Activated T-helper 1 cell treated with anti-CD3 and anti-CD28 coated beads, Interleukin-12 subunit alpha, Interleukin-12 subunit beta, Interleukin-2, Interleukin-4 antibody, amounts not matched to agents 30 ng/mL and 10 ng/mL and 1 ng/mL, durations not matched to agents 14 hours and 24 hours and 36 hours (primary cell): ENCODE data around the gene SMYD3. TPM values are rescaled to one million over a fixed set of nuclear protein-coding genes. Genes with fewer than 3 reads are reported as not detected.

Experiments used
- DNase-seq: peaks from one replicate; pipeline ENCODE4 v3.0.0; 2021; ENCODE audit warnings: low spot score
- H3K27ac Mint-ChIP-seq: one replicate; pipeline ENCODE4 v1.8.0; 2021; ENCODE audit warnings: mild to moderate bottlenecking, mixed read lengths
- H3K27me3 Mint-ChIP-seq: one replicate; pipeline ENCODE4 v1.8.0; 2022; ENCODE audit warnings: mild to moderate bottlenecking, moderate library complexity, mixed read lengths; ENCODE audit not compliant: insufficient read depth
- H3K36me3 Mint-ChIP-seq: one replicate; pipeline ENCODE4 v1.8.0; 2021; ENCODE audit warnings: low read depth, mixed read lengths
- H3K4me1 Mint-ChIP-seq: one replicate; pipeline ENCODE4 v1.8.0; 2021; ENCODE audit warnings: low read depth, mixed read lengths
- H3K4me3 Mint-ChIP-seq: one replicate; pipeline ENCODE4 v1.8.0; 2021; ENCODE audit warnings: mild to moderate bottlenecking, moderate library complexity, mixed read lengths
- H3K9me3 Mint-ChIP-seq: one replicate; pipeline ENCODE4 v1.8.0; 2021; ENCODE audit warnings: mixed read lengths
- intact Hi-C: fragments of 100-400 bp; cut with micrococcal nuclease; formaldehyde crosslinking; loops from one replicate; pipeline ENCODE4 v1.15.1; 2024
- total RNA-seq: library from RNA; stranded (reverse); gene quantifications from 2 replicates; pipeline ENCODE4 v1.2.3, GENCODE V29; 2022

SMYD3 gene
- total RNA-seq, 1 donor from 2014 or later: 21.7 TPM

DNA sequence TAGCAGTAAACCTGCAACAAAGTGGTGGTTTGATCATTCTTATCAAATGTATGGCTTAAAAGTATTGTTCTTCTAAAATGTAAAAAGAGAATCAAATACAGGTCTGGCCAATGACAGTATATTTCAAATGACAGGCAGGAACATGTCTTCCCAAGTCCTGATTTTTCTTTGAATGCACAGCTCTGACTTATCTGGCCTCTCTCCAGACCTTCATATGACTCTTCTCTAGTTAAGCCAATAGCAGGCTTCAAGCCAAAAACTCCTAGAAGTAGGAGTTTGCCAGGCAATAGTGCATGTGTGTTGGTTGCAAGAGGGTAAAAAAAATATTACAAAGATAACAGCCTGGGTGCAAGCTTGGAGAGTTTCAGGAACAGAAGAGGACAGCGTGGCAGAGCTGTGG, 345.5 kb downstream of the SMYD3 start:
- no peak overlapping the region for H3K27ac Mint-ChIP-seq

DNA sequence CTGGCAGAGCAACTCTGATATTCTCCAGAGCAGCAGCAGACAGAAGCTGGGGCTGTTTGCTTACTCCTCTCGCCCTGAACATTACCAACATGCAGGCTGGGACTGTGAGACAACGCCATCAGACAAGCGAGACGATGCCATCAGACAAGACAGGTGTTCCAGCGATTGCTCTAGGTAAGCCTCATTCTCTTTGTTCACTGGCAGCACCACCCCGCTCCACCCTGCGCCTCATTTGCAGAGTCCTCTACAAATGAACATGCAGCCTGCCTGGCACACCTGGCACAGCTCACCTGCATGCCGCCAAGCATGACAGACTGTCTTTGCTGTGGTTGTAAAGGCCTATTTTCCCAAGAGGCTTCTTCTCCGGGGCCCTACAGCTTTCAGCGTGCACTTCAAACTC, 346.2 kb downstream of the SMYD3 start:
- DNase-seq: no peak
- Mint-ChIP-seq H3K4me1 (no peaks in the 10 kb centered on the region), H3K27me3 (no peaks in the 10 kb centered on the region), H3K36me3 (no peaks in the 10 kb centered on the region), H3K4me3 (no peak overlapping the region), H3K9me3 (no peaks in the 10 kb centered on the region), H3K27ac (no peak overlapping the region)
- intact Hi-C loops: no loop called here

More for the DNA sequence above, 345.5 kb downstream of the SMYD3 start:
- Mint-ChIP-seq H3K4me3 (no peak overlapping the region), H3K36me3 (no peaks in the 10 kb centered on the region), H3K27me3 (no peaks in the 10 kb centered on the region), H3K4me1 (no peaks in the 10 kb centered on the region), H3K9me3 (no peaks in the 10 kb centered on the region)
- intact Hi-C loops: no loop called here
- no peak for DNase-seq

DNA sequence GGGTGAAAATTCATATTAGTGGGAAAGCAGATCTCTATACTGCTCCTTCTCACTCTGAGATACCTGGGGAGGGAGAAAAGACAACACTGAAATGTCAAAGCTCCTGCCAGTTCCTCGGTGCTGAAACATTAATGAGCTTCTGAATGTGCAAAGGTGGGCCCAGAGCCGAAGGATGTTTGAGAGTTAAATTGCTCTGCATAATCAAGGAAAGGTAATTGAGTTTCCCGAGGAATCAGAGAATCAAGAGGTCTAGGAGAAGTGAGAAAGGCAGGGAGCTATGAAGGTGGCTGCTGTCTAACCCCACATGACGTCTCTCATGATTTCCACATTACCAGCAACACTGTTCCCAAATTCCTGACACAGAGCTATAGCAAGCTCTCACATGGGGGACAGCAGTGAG, 346.7 kb downstream of the SMYD3 start:
- Mint-ChIP-seq H3K27ac (no peak overlapping the region), H3K4me1 (no peaks in the 10 kb centered on the region), H3K4me3 (no peak overlapping the region), H3K36me3 (no peaks in the 10 kb centered on the region), H3K9me3 (no peaks in the 10 kb centered on the region), H3K27me3 (no peaks in the 10 kb centered on the region)
- intact Hi-C loops: no loop called here
- no peak for DNase-seq

DNA sequence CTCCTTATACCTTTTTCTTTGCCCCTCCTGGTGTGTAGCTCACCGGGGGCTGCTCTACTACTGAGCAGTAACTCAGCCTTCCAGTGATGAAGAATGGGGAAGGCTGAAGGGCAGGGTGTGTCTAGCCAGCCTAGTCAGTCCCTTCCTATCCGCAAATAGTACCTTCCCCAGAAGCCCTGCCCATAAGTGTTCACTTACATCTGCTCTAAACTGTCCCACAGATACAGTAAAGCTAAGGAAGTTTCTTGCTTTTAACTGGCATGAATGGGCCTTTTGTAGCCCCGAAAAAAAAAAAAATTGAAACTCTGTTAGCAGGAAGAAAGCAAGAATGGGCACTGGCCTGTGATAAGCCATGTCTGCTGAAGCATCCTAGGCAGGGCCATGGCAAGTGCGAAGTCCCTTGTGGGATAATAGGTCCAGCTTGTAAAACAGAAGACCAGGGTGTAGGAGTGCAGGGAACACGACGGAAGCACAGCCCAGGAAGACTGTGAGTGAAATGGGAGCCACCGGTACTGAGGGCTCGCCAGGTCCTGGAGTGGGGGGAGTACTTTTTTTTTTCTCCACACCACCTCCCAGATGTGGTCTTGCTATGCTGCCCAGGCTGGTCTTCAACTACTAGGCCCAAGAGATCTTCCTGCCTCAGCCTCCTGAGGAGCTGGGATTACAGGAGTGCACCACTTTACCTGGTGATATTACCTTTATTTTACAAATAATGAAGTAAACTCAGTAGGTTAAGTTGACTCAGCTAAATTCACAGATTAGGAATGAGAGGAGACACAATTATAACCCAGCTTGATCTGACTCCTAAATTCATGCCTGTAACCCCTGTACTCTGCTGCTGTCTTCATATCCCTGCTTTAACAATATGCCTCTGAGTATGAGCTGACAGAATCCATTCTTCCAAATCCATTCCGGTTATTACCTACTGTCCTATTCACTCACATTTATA, 347.5 kb downstream of the SMYD3 start:
- no peak overlapping the region for H3K27ac Mint-ChIP-seq
- no peaks in the 10 kb centered on the region for H3K4me1 Mint-ChIP-seq
- H3K36me3 Mint-ChIP-seq: no peaks in the 10 kb centered on the region
- no peak overlapping the region for H3K4me3 Mint-ChIP-seq
- no peaks in the 10 kb centered on the region for H3K9me3 Mint-ChIP-seq
- no peaks in the 10 kb centered on the region for H3K27me3 Mint-ChIP-seq
- DNase-seq: no peak
- intact Hi-C loops: no loop called here

DNA sequence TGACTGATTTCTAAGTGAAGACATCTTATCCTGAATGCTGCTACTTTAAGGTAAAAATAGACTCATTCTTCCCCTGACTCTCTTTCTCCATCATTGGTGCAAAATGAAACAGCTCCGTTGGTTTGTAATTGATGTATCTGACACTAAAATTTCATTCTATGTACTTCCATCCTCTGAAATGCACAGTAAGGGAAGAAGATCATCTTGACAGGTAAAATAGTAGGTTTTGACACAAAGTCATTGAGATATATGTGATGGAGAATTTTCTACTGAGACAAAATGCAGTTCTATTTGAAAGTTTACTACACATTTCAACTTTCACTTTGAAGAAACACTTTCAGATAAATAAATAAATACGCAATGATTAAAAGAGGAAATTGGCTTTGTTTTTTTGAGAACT, 348.9 kb downstream of the SMYD3 start:
- no peak overlapping the region for H3K27ac Mint-ChIP-seq
- intact Hi-C loops: no loop called here
- H3K36me3 Mint-ChIP-seq: no peaks in the 10 kb centered on the region
- no peak overlapping the region for H3K4me3 Mint-ChIP-seq
- no peak for DNase-seq
- H3K4me1 Mint-ChIP-seq: no peaks in the 10 kb centered on the region
- no peaks in the 10 kb centered on the region for H3K27me3 Mint-ChIP-seq
- no peaks in the 10 kb centered on the region for H3K9me3 Mint-ChIP-seq

DNA sequence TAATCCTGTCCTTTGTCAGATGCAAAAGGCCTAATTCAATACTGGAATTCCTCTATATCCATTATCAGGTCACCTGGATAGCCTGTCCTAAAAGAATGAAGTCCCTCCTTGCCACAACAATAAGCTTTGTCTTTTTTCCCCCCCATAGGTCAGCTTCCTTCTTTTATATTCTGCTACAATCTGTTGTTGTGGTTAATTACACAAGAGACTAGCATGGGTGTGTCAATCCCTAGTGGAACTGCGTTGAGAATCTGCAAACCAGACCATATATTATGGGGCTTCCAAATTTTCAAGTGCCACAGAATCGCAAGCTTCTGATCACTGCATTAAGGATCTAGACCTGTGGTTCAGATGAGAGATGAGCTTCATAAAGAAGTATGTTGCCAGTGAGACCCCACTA, 349.6 kb downstream of the SMYD3 start:
- no peaks in the 10 kb centered on the region for H3K4me1 Mint-ChIP-seq
- no peak overlapping the region for H3K4me3 Mint-ChIP-seq
- H3K9me3 Mint-ChIP-seq: no peaks in the 10 kb centered on the region
- no peaks in the 10 kb centered on the region for H3K27me3 Mint-ChIP-seq
- DNase-seq: no peak
- intact Hi-C loops: no loop called here
- H3K36me3 Mint-ChIP-seq: no peaks in the 10 kb centered on the region
- H3K27ac Mint-ChIP-seq: no peak overlapping the region

DNA sequence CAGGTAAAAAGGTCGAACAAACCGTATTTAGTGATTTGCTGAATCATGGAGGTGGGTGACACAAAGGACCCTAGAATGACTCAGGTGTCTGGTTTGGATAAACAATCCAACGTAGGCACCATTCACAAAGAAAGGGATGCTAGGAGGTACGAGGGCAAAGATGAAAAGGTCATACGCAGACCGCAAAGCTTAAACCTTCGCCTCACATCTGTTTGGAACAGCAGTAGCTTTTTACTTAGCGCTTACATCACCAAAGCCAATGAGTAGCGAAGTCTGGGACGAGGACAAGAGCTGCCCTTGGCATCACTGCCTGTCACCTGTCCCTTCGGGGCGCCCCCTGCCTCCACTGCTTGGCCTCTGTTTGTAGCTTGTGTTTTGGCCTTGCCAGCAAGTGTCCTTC, 350.2 kb downstream of the SMYD3 start:
- H3K4me3 Mint-ChIP-seq: no peak overlapping the region
- intact Hi-C loops: no loop called here

DNA sequence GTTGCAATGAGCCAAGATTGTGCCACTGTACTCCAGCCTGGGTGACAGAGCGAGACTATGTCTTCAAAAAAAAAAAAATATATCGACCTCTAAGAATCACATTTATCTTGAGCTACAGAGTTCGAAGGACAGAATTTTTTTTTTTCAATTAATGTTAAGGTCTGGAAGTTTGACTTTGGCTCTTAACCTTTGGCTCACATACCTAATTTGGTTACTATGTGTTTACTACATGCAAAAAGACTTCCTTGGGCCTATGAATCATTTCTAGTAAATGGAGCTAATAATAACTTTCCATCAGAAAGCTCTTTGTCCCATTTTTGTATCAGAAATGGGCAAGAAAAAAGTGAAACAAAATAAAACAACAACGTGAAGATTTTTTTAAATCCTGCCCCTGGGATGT, 351.2 kb downstream of the SMYD3 start:
- no peaks in the 10 kb centered on the region for H3K36me3 Mint-ChIP-seq
- H3K4me1 Mint-ChIP-seq: no peaks in the 10 kb centered on the region
- no peaks in the 10 kb centered on the region for H3K9me3 Mint-ChIP-seq
- intact Hi-C loops: no loop called here
- no peak overlapping the region for H3K27ac Mint-ChIP-seq
- no peak overlapping the region for H3K4me3 Mint-ChIP-seq
- no peaks in the 10 kb centered on the region for H3K27me3 Mint-ChIP-seq
- no peak for DNase-seq

More for the DNA sequence above, 350.2 kb downstream of the SMYD3 start:
- Mint-ChIP-seq H3K27me3 (no peaks in the 10 kb centered on the region), H3K27ac (no peak overlapping the region), H3K36me3 (no peaks in the 10 kb centered on the region), H3K9me3 (no peaks in the 10 kb centered on the region), H3K4me1 (no peaks in the 10 kb centered on the region)
- DNase-seq: no peak

DNA sequence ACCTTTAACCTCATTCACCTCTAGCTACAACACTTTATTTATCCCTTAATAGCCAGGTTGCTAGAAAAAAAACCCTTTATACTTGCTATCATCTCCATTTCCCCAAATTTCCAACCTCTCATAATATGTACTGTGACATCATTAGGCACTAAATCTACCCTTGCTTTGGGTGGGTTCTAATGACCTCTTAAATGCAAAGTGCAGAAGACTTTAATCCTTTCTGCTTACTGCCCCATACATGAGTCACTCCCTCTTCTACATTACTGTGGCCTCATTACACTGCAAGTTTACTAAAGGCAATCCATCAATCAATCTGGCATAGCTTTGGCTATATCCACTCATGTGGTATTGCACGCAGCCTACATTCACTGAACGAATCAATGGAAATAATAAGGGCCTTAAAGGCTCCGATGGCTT, 353.3 kb downstream of the SMYD3 start:
- intact Hi-C loops: no loop called here

DNA sequence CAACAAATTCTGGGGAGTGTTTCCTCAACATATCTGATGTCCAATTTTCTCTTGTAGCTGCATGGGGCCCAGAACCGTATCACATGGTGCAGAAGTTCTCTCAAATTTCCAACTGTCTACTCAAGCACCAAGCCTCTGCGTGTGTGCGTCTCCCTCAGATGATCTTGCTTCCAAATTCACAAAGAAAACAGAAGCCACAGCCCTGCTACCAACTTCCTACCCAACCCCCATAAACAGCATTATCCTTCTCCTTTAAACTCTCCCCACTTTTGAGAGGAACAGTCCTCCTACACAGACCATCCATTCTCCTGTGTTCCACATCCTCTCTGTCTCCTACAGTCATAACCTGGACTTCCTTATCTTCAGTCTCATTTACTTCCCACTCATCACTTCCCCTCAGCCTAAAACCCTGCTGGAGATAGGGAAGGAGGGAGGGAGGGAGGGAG, 354.1 kb downstream of the SMYD3 start:
- Mint-ChIP-seq H3K27ac (no peak overlapping the region), H3K4me3 (no peak overlapping the region), H3K9me3 (peaks cover 9% of the 10 kb centered on the region), H3K27me3 (no peaks in the 10 kb centered on the region), H3K36me3 (peaks cover 2% of the 10 kb centered on the region), H3K4me1 (no peaks in the 10 kb centered on the region)
- DNase-seq: no peak
- intact Hi-C loops: no loop called here

More for the DNA sequence above, 353.3 kb downstream of the SMYD3 start:
- peaks cover 2% of the 10 kb centered on the region for H3K36me3 Mint-ChIP-seq
- H3K27me3 Mint-ChIP-seq: no peaks in the 10 kb centered on the region
- no peak for DNase-seq
- no peaks in the 10 kb centered on the region for H3K4me1 Mint-ChIP-seq
- H3K4me3 Mint-ChIP-seq: no peak overlapping the region
- H3K9me3 Mint-ChIP-seq: peaks cover 3% of the 10 kb centered on the region
- no peak overlapping the region for H3K27ac Mint-ChIP-seq

DNA sequence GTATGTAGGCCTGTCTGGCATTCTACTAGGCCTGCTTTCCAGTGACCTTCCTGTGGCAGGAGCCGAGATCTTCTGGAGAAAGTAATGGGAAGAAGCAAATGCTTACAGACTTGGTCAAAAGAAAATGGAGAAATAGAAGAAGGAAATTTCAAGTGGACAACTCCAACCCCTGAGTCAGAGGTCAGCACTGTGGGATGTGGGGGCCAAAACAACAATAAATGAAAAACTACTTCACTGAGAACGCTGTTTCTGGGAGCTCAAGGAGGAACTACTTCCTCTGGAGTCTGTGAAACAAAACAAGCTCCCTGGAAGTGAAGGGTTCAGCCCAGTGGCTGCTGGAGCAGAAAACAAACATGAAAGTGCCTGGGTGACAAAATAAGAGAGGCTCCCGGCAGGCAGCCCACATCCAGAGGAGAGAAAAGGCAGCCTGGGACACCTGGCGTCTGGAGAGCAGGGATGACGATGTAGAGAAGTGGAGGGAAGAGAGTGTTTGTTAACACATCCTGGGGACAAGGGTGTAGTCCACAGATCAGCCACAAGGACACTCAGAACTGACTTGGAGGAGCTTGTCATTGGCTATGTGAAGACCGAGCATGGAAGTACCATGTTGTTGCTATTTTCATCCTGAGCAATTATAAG, 355.2 kb downstream of the SMYD3 start:
- H3K36me3 Mint-ChIP-seq: peaks cover 2% of the 10 kb centered on the region
- H3K27ac Mint-ChIP-seq: no peak overlapping the region
- H3K27me3 Mint-ChIP-seq: no peaks in the 10 kb centered on the region
- no peak overlapping the region for H3K4me3 Mint-ChIP-seq
- H3K9me3 Mint-ChIP-seq: peaks cover 9% of the 10 kb centered on the region
- intact Hi-C loops: no loop called here
- H3K4me1 Mint-ChIP-seq: no peaks in the 10 kb centered on the region
- DNase-seq: no peak

DNA sequence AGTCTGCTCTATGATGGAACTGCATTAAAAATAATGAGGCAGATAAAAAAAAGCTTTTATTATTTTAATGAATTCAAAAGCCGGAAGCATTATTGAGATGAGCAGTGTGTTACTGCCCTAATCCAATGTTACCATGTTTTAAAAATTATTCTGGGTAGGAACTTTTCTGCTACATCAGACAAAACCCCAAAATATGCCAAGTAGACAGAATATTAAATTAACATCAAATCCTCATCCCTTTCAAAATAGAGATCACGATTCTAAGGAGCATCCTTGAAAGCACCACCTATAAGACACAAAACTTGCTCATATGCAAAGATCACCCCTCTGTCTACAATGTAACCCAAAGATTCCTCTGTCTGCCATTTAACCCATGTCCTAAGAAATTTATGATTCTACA, 357.5 kb downstream of the SMYD3 start:
- no peaks in the 10 kb centered on the region for H3K27me3 Mint-ChIP-seq
- H3K4me1 Mint-ChIP-seq: no peaks in the 10 kb centered on the region
- DNase-seq: no peak
- H3K4me3 Mint-ChIP-seq: no peak overlapping the region
- intact Hi-C loops: no loop called here
- H3K27ac Mint-ChIP-seq: no peak overlapping the region
- H3K9me3 Mint-ChIP-seq: peaks cover 12% of the 10 kb centered on the region
- H3K36me3 Mint-ChIP-seq: peaks cover 2% of the 10 kb centered on the region
